Panc1 (cell line): ENCODE measurements around the gene TEDC2.

Experiments used
- CTCF ChIP-seq: fragments of 450-650 bp; IDR thresholded peaks from 2 replicates; pipeline ENCODE4 v1.5.1; 2017; ENCODE audit warnings: mild to moderate bottlenecking
- POLR2AphosphoS5 ChIP-seq: IDR thresholded peaks from 2 replicates; pipeline ENCODE4 v1.6.1; 2012; ENCODE audit warnings: mild to moderate bottlenecking, low read depth, low read length, moderate library complexity
- TCF7L2 ChIP-seq: IDR thresholded peaks from 2 replicates; pipeline ENCODE4 v1.6.1; 2011; ENCODE audit warnings: mild to moderate bottlenecking, low read depth, low read length, inconsistent platforms

GRCh38 chr16:2452650-2453049 lies 7.3 kb upstream of the TEDC2 start:
- TF ChIP-seq TCF7L2: no peak
- TF ChIP-seq CTCF: no peak
- no peak for TF ChIP-seq POLR2AphosphoS5
